Kidney (tissue), 14 donors: ENCODE data around the gene RNF40. TPM values are rescaled to one million over a fixed set of nuclear protein-coding genes. Genes with fewer than 3 reads are reported as not detected.
A peak's percentile ranks its signal among the peaks of the same experiment; 100 is the strongest.

Source experiments
- DNase-seq, 5 donors: peaks; one replicate each; pipeline ENCODE4 v3.0.0-alpha.2; 2013 to 2020
- FAIRE-seq: peaks from 2 replicates; lab custom pipeline; 2012; peaks lifted over from hg19 to GRCh38; lab: Jason Lieb, UNC
- H3K27ac ChIP-seq, 2 donors: one replicate each; pipeline ENCODE4 v1.7.0; 2013; ENCODE audit warnings: low read depth in 2 of 2, low read length in 2 of 2, inconsistent platforms in 1 of 2
- H3K27me3 ChIP-seq: one replicate; pipeline ENCODE4 v1.7.1; 2013; ENCODE audit warnings: low read length, inconsistent platforms; ENCODE audit not compliant: control insufficient read depth, insufficient read depth
- H3K36me3 ChIP-seq, 3 donors: one replicate each; pipeline versions ENCODE4 v1.7.0 to v1.7.1; 2013; ENCODE audit warnings: low read length in 3 of 3, control low read depth in 1 of 3, inconsistent platforms in 1 of 3; ENCODE audit not compliant: insufficient read depth in 3 of 3, control insufficient read depth in 2 of 3
- H3K4me1 ChIP-seq, 3 donors: one replicate each; pipeline versions ENCODE4 v1.7.0 to v1.7.1; 2013; ENCODE audit warnings: low read length in 3 of 3, inconsistent platforms in 1 of 3, low read depth in 1 of 3; ENCODE audit not compliant: control insufficient read depth in 2 of 3, insufficient read depth in 2 of 3
- H3K4me3 ChIP-seq, 3 donors: one replicate each; pipeline versions ENCODE4 v1.7.0 to v1.8.1; 2013; ENCODE audit warnings: low read length in 3 of 3, control low read depth in 1 of 3, inconsistent platforms in 1 of 3
- H3K9ac ChIP-seq, 3 donors: one replicate each; pipeline versions ENCODE4 v1.7.0 to v1.7.1; 2013; ENCODE audit warnings: low read length in 3 of 3, control low read depth in 1 of 3, inconsistent platforms in 1 of 3
- H3K9me3 ChIP-seq, 3 donors: one replicate each; pipeline versions ENCODE4 v1.7.0 to v1.7.1; 2013; ENCODE audit warnings: low read length in 3 of 3, control low read depth in 1 of 3, inconsistent platforms in 1 of 3; ENCODE audit not compliant: control insufficient read depth in 2 of 3, insufficient read depth in 1 of 3
- CTCF ChIP-seq: IDR thresholded peaks from 3 replicates; pipeline ENCODE4 v1.5.1; 2012; ENCODE audit warnings: mild to moderate bottlenecking, moderate library complexity, borderline replicate concordance; ENCODE audit not compliant: insufficient read depth; ENCODE audit errors: extremely low read depth
- intact Hi-C: fragments of 100-400 bp; cut with DNase I; formaldehyde crosslinking; loops from one replicate; pipeline ENCODE4 v1.11.1; 2022
- polyA plus RNA-seq: library from polyadenylated mRNA; stranded (reverse); fragments of 350-450 nt; fragmentation: Illumina TruSeq; extraction: RNeasy Lipid Tissue Mini Kit (QIAGEN cat#74804); gene quantifications from one replicate; pipeline ENCODE4 v1.2.3, GENCODE V29; 2014; ENCODE audit warnings: low read depth, low replicate concordance; ENCODE audit not compliant: insufficient read depth
- total RNA-seq: library from RNA; stranded (reverse); fragmentation: NEBNext Ultra II Directional; extraction: Animal tissue kit (Norgen Biotek cat#: 25700); gene quantifications from one replicate; pipeline ENCODE4 v1.2.1, GENCODE V29; 2021
- donor health status: control.
- donor health status: control.
- donor health status: control.
- donor health status: control.
- donor health status: control.
- donor health status: DM: yes; HTN: yes; CAD: no.
- donor health status: Normal renal cell carcinoma (clear cell type).

Gene RNF40
- total and polyA plus RNA-seq, 2 donors from 2014 or later = 74.3 to 109 TPM

DNA sequence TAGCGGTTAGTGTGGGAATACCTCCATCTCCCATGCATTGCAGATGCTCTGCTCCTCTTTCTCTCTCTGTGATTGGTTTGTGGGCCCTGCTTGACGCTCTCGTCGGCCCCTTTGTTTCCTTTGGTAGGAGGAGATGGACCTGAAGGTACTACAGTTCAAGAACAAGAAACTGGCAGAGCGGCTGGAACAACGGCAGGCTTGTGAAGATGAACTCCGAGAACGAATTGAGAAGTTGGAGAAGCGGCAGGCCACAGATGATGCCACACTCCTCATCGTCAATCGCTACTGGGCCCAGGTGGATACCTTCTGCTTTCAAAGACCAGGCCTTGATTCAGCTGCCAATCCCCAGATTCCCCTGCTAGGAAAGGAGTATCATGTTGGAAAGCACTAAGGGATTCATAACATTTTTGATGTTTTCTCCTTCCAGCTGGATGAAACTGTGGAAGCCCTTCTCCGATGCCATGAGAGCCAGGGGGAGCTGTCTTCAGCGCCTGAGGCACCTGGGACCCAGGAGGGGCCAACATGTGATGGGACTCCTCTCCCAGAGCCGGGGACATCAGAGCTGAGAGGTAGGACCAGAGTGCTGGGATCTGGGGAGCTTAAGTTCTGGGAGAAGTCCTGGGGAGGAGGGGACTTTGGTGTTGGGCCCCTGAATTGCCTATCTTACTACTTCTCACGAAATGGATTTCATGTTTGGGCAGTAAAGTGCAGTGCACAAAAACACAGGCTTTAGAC is 1.0 kb downstream of the RNF40 start:
- Histone ChIP-seq H3K9me3 (no peaks in the 10 kb centered on the region), H3K9ac (peak overlapping the region; percentile 88 to 94 (median 94)), H3K4me3 (peak overlapping the region; percentile 92 to 95 (median 94)), H3K27me3 (no peaks in the 10 kb centered on the region), H3K27ac (peak overlapping the region in 1 of 2 donors; percentile 77), H3K36me3 (peaks cover 7 to 47% (median 34%) of the 10 kb centered on the region in 3 donors), H3K4me1 (peaks cover 4 to 18% (median 8%) of the 10 kb centered on the region in 3 donors)
- FAIRE-seq = no peak
- TF ChIP-seq CTCF = no peak
- intact Hi-C loops = no loop called here
- peak in 2 of 5 donors; percentile 34 to 51 for DNase-seq

GRCh38 chr16:30764086-30764485 is 2.0 kb downstream of the RNF40 start:
- Histone ChIP-seq H3K27ac (no peak overlapping the region), H3K27me3 (no peaks in the 10 kb centered on the region), H3K4me3 (no peak overlapping the region), H3K9ac (no peak overlapping the region), H3K9me3 (no peaks in the 10 kb centered on the region), H3K4me1 (peaks cover 4 to 18% (median 8%) of the 10 kb centered on the region in 3 donors), H3K36me3 (peaks cover 7 to 56% (median 42%) of the 10 kb centered on the region in 3 donors)
- TF ChIP-seq CTCF = no peak
- FAIRE-seq (no peak), DNase-seq (peak in 2 of 5 donors; percentile 31 to 54)
- intact Hi-C loops = no loop called here

- H3K36me3 ChIP-seq = peaks cover 9 to 63% (median 48%) of the 10 kb centered on the region in 3 donors
- intact Hi-C loops = no loop called here
- FAIRE-seq = no peak
Observed at GRCh38 chr16:30764816-30765465, 2.8 kb downstream of the RNF40 start.

More at GRCh38 chr16:30764816-30765465, 2.8 kb downstream of the RNF40 start:
- DNase-seq = peak in 2 of 5 donors; percentile 19 to 65
- H3K4me1 ChIP-seq = peaks cover 4 to 18% (median 8%) of the 10 kb centered on the region in 3 donors
- no peaks in the 10 kb centered on the region for H3K27me3 ChIP-seq
- no peak overlapping the region for H3K9ac ChIP-seq
- no peaks in the 10 kb centered on the region for H3K9me3 ChIP-seq
- no peak for TF ChIP-seq CTCF
- H3K27ac ChIP-seq = no peak overlapping the region
- no peak overlapping the region for H3K4me3 ChIP-seq
